Spleen (tissue), 11 donors: ENCODE data around the gene CPNE7. TPM values are rescaled to one million over a fixed set of nuclear protein-coding genes. Genes with fewer than 3 reads are reported as not detected.

ENCODE experiments used
- DNase-seq: peaks from one replicate; pipeline ENCODE4 v3.0.0-alpha.2; 2020
- H3K27ac ChIP-seq, 8 donors: fragments of 200-600 bp; sonication (generic) in 7 of 8; 1 replicate in 4 of 8; 2 replicates in 4 of 8; pipeline versions ENCODE4 v1.5.0 to v1.8.0; 2016 to 2021; ENCODE audit warnings: inconsistent platforms in 4 of 8, mild to moderate bottlenecking in 4 of 8, moderate library complexity in 1 of 8
- H3K27me3 ChIP-seq, 7 donors: fragments of 200-600 bp; sonication (generic) in 6 of 7; replicated peaks in 1 of 7; 1 replicate in 4 of 7; 2 replicates in 3 of 7; pipeline versions ENCODE4 v1.5.0 to v1.8.0; 2016 to 2021; ENCODE audit warnings: inconsistent platforms in 3 of 7, mild to moderate bottlenecking in 1 of 7
- H3K36me3 ChIP-seq, 6 donors: fragments of 200-600 bp; sonication (generic) in 5 of 6; 1 replicate in 4 of 6; 2 replicates in 2 of 6; pipeline versions ENCODE4 v1.5.0 to v1.8.0; 2016 to 2021; ENCODE audit warnings: inconsistent platforms in 2 of 6
- H3K4me1 ChIP-seq, 6 donors: fragments of 200-600 bp; sonication (generic) in 5 of 6; 1 replicate in 3 of 6; 2 replicates in 3 of 6; pipeline versions ENCODE4 v1.5.0 to v1.8.0; 2016 to 2021; ENCODE audit warnings: inconsistent platforms in 3 of 6
- H3K4me3 ChIP-seq, 8 donors: fragments of 200-600 bp; sonication (generic) in 7 of 8; 1 replicate in 4 of 8; 2 replicates in 4 of 8; pipeline versions ENCODE4 v1.5.0 to v1.8.0; 2016 to 2021; ENCODE audit warnings: inconsistent platforms in 4 of 8, mild to moderate bottlenecking in 4 of 8, moderate library complexity in 2 of 8
- H3K9me3 ChIP-seq, 8 donors: fragments of 200-600 bp; sonication (generic) in 7 of 8; 1 replicate in 4 of 8; 2 replicates in 4 of 8; pipeline versions ENCODE4 v1.5.0 to v1.8.0; 2016 to 2021; ENCODE audit warnings: inconsistent platforms in 4 of 8
- CTCF ChIP-seq, 11 experiments: fragments of 200-600 bp in 7 of 11; fragments of 450-650 bp in 4 of 11; sonication (generic) in 4 of 11; IDR thresholded peaks in 8 of 11; conservative IDR thresholded peaks in 3 of 11; 1 replicate in 7 of 11; 2 replicates in 4 of 11; pipeline versions ENCODE4 v1.4.0 to v1.8.0; 2016 to 2021; ENCODE audit warnings: antibody characterized with exemption in 11 of 11, inconsistent platforms in 4 of 11, mild to moderate bottlenecking in 1 of 11
- POLR2A ChIP-seq, 3 donors: fragments of 450-650 bp; IDR thresholded peaks; one replicate each; pipeline ENCODE4 v1.5.1; 2017; ENCODE audit warnings: antibody characterized with exemption in 3 of 3, mild to moderate bottlenecking in 1 of 3
- POLR2AphosphoS5 ChIP-seq, 3 donors: sonication (generic); formaldehyde crosslinking; IDR thresholded peaks; one replicate each; pipeline ENCODE4 v1.5.1; 2017; ENCODE audit warnings: antibody characterized with exemption in 3 of 3
- whole genome bisulfite sequencing, 5 donors: extraction: QIAGEN DNeasy Blood & Tissue Kit in 3 of 5; methylation state at CpG; one replicate each; pipeline versions ENCODE4 v1.1.5 to v1.1.7; 2013 to 2018; 5-methylcytosine and 5-hydroxymethylcytosine counted together
- intact Hi-C: fragments of 100-400 bp; cut with DNase I; formaldehyde crosslinking; loops from one replicate; pipeline ENCODE4 v1.15.0; 2023; ENCODE audit warnings: low total_unique reads
- polyA plus RNA-seq, 3 donors: library from polyadenylated mRNA; stranded (reverse); fragments of 200-250 nt; gene quantifications; one replicate each; pipeline ENCODE4 v1.2.1, GENCODE V29; 2013
- total RNA-seq, 7 donors: library from RNA; depleted of rRNA in 3 of 7; stranded (reverse); fragments of >200 nt in 3 of 7; fragmentation: NEBNext Ultra II Directional in 4 of 7; extraction: Animal tissue kit (Norgen Biotek cat#: 25700) in 4 of 7; gene quantifications; one replicate each; pipeline versions ENCODE4 v1.1.0 to v1.2.1, GENCODE V29; 2016 to 2021
- donor health status: healthy with polysubstance abuse.
- donor health status: DM: no; HTN: no; CAD: no; lungs with moderate emphysema.
- donor health status: DM: no; HTN: no; CAD: no.
- donor health status: Bipolar disorder and iron deficiency.
- donor health status: healthy.
- donor health status: DM: no; HTN: no; CAD: no.
- donor health status: DM: yes; HTN: yes; CAD: no.

Gene CPNE7
- total and polyA plus RNA-seq, 10 donors = 0.37 to 4.3 (median 1.5) TPM; not detected in 1

GRCh38 chr16:89561884-89562599 lies 13.5 kb upstream of the CPNE7 start:
- TF ChIP-seq POLR2A (IDR thresholded peaks at IDR 0.05) (no peak), POLR2AphosphoS5 (IDR thresholded peaks at IDR 0.05) (no peak), CTCF (IDR thresholded peaks at IDR 0.05 in 8 of 11, conservative IDR thresholded peaks at IDR 0.05 in 3 of 11) (no peak)
- DNase-seq = no peak
- Histone ChIP-seq H3K27me3 (no peaks in the 10 kb centered on the region), H3K4me1 (peaks cover 27 to 86% (median 74%) of the 10 kb centered on the region in 6 donors), H3K36me3 (peaks cover 0 to 43% (median 36%) of the 10 kb centered on the region in 6 donors), H3K27ac (peak overlapping the region in 5 of 8 donors; percentile 91 to 99 (median 97)), H3K9me3 (no peaks in the 10 kb centered on the region), H3K4me3 (peak overlapping the region; percentile 72 to 97 (median 80))
- 56 to 68% (median 60%) methylated on average over 23 of the region's 23 CpGs for WGBS, 5 donors
- intact Hi-C loops = no loop called here

- DNase-seq = no peak
- Histone ChIP-seq H3K9me3 (no peaks in the 10 kb centered on the region), H3K4me3 (no peak overlapping the region), H3K4me1 (peaks cover 27 to 77% (median 66%) of the 10 kb centered on the region in 6 donors), H3K36me3 (peaks cover 0 to 43% (median 36%) of the 10 kb centered on the region in 6 donors), H3K27me3 (no peaks in the 10 kb centered on the region), H3K27ac (no peak overlapping the region)
- no peak for TF ChIP-seq POLR2A (IDR thresholded peaks at IDR 0.05)
- TF ChIP-seq CTCF (IDR thresholded peaks at IDR 0.05 in 8 of 11, conservative IDR thresholded peaks at IDR 0.05 in 3 of 11) = no peak
- no peak for TF ChIP-seq POLR2AphosphoS5 (IDR thresholded peaks at IDR 0.05)
- intact Hi-C loops = no loop called here
- 81 to 88% (median 84%) methylated on average over 12 of the region's 12 CpGs for WGBS, 5 donors
These were observed 12.6 kb upstream of the CPNE7 start for GRCh38 chr16:89562939-89563338.

GRCh38 chr16:89563639-89564392 lies 11.7 kb upstream of the CPNE7 start:
- WGBS, 5 donors = 56 to 84% (median 79%) methylated on average over 11 to 12 of the region's 12 CpGs
- intact Hi-C loops = no loop called here
- TF ChIP-seq CTCF (IDR thresholded peaks at IDR 0.05 in 8 of 11, conservative IDR thresholded peaks at IDR 0.05 in 3 of 11) = no peak
- TF ChIP-seq POLR2AphosphoS5 (IDR thresholded peaks at IDR 0.05) = peak in 2 of 3 donors; percentile 30 to 47
- no peak for TF ChIP-seq POLR2A (IDR thresholded peaks at IDR 0.05)
- Histone ChIP-seq H3K4me3 (no peak overlapping the region), H3K27ac (no peak overlapping the region), H3K27me3 (peaks cover 0 to 3% (median 0%) of the 10 kb centered on the region in 7 donors), H3K36me3 (peaks cover 0 to 43% (median 36%) of the 10 kb centered on the region in 6 donors), H3K9me3 (no peaks in the 10 kb centered on the region), H3K4me1 (peaks cover 27 to 72% (median 65%) of the 10 kb centered on the region in 6 donors)
- DNase-seq = no peak
